Skeletal muscle satellite cell (primary cell): Measurements from ENCODE around the gene APOBEC3G. TPM values are rescaled to one million over a fixed set of nuclear protein-coding genes. Genes with fewer than 3 reads are reported as not detected.
A peak's percentile ranks its signal among the peaks of the same experiment; 100 is the strongest.

Experiments used
- H3K27me3 ChIP-seq: 2 replicates; pipeline ENCODE4 v1.7.0; 2013; ENCODE audit warnings: low read length; ENCODE audit not compliant: control insufficient read depth, insufficient read depth
- H3K36me3 ChIP-seq: 2 replicates; pipeline ENCODE4 v1.7.0; 2013; ENCODE audit warnings: mild to moderate bottlenecking, control low read depth, low read length; ENCODE audit not compliant: insufficient read depth
- H3K4me1 ChIP-seq: 2 replicates; pipeline ENCODE4 v1.7.0; 2013; ENCODE audit warnings: low read length; ENCODE audit not compliant: control insufficient read depth, insufficient read depth
- H3K4me2 ChIP-seq: 2 replicates; pipeline ENCODE4 v1.7.0; 2013; ENCODE audit warnings: mild to moderate bottlenecking, low read length
- H3K4me3 ChIP-seq: 2 replicates; pipeline ENCODE4 v1.7.0; 2013; ENCODE audit warnings: low read length
- H3K9ac ChIP-seq: 2 replicates; pipeline ENCODE4 v1.7.0; 2013; ENCODE audit warnings: mild to moderate bottlenecking, low read depth, low read length, moderate library complexity
- H3K9me3 ChIP-seq: replicated peaks from 2 replicates; pipeline ENCODE4 v1.7.0; 2013; ENCODE audit warnings: mild to moderate bottlenecking, control low read depth, low read length
- small RNA-seq: library from RNA; depleted of rRNA; stranded (forward); fragments of <200 nt; gene quantifications from one replicate; pipeline ENCODE3, GENCODE V24; 2012

APOBEC3G gene

DNA sequence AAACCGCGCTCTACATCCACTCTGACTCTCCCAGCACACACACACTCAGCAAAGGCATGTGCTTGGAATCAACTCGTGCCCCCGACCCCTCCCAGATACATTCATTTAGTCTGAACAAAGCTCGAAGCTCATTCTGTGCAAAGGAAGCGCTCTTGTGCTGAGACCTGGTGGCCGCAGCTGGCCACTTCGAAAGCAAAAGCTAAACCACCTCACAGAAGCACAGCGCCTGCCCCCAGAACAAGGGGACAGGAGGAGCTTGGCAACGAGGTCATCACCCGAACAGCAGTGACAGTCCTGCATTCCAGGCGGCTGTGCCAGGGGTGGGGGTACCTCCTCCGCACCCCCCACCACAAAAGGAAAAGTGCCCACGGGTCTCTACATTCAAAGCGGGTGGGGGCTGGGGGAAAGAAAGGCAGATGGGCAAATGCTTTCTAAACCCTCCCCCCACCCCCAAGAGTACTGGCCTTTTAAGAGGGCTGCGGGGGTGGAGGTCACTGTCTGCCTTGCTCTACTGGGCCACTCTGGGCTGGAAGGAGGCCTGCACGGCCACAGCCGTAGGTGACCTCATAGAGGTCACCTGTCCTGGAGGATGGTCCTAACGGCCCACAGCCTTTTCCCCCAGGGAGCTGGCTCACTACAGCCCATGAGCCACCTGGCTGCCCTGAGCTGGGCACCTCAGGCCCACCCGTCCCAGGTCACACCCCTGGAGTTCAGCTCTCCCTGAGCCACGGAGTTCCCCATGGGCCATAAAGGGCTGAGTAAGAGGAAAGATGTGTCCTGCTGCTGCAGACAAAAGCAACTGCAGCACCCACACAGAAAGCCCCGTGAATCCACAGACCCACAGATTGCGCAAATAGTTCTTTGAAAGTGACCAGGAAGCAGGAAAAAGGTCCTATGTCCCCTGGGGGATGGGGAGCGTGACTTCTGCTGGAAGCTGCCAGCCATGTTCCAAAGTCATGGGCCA, 54.1 kb downstream of the APOBEC3G start:
- peaks cover 6% of the 10 kb centered on the region for H3K27me3 ChIP-seq
- H3K4me2 ChIP-seq, result peak overlapping the region; percentile 25
- no peaks in the 10 kb centered on the region for H3K9me3 ChIP-seq

DNA sequence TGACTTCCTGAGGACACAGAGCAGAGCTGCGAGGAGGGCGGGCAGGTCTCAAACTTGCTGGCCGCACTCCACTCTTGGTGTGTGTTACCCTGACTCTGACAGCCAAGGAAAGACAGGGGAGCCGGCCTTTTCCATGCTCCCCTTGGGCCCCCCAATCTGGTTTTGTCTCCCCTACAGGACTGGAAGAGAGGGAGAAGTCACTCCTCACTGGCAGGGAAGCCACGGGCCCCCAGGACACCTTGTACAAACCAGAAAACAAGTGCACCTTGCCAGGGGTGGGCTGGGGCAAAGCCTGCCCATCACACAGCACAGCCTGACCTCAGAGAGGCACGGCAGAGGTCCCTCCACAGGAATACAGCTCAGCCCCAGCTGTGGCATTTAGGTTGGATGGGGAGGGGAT, 55.2 kb downstream of the APOBEC3G start:
- no peaks in the 10 kb centered on the region for H3K9me3 ChIP-seq
- H3K4me3 ChIP-seq, result no peak overlapping the region
- H3K9ac ChIP-seq, result no peak overlapping the region
- H3K27me3 ChIP-seq, result peaks cover 6% of the 10 kb centered on the region
- H3K36me3 ChIP-seq, result no peaks in the 10 kb centered on the region
- peaks cover 16% of the 10 kb centered on the region for H3K4me1 ChIP-seq
- H3K4me2 ChIP-seq, result no peak overlapping the region

More for the DNA sequence above, 54.1 kb downstream of the APOBEC3G start:
- H3K36me3 ChIP-seq, result no peaks in the 10 kb centered on the region
- H3K4me3 ChIP-seq, result no peak overlapping the region
- H3K4me1 ChIP-seq, result peaks cover 16% of the 10 kb centered on the region
- H3K9ac ChIP-seq, result no peak overlapping the region

DNA sequence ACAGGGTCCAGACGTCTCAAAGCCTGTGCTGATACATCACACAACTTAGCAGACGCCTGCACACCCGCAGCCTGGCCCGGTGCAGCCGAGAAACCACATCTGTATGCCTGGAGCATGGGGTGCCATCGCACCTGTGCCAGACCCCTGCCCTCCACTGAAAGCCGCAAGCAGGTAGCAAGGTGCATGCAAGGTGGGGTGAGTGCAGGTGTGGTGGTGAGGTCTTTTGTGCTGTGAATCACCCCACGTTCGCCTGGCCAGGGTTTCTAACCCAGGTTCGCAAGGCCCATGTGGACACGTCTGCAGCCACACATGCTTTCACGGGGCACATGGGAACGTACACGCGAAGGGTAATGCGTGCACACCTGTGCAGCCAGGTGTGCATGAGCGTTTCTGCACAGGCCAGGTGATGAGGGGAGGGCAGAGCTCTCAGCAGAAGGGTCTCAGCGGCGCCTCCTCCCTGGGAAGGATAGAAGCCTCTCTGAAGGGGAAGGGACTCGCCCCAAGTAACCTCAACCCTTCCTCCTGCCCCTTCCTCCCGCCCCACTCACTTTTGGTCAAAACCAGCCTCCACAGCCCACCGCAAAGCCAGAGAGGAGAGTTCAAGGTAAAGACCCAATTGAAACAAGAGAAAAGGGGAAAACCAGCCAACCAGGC, 55.9 kb downstream of the APOBEC3G start:
- Histone ChIP-seq H3K4me2 (no peak overlapping the region), H3K36me3 (no peaks in the 10 kb centered on the region)

DNA sequence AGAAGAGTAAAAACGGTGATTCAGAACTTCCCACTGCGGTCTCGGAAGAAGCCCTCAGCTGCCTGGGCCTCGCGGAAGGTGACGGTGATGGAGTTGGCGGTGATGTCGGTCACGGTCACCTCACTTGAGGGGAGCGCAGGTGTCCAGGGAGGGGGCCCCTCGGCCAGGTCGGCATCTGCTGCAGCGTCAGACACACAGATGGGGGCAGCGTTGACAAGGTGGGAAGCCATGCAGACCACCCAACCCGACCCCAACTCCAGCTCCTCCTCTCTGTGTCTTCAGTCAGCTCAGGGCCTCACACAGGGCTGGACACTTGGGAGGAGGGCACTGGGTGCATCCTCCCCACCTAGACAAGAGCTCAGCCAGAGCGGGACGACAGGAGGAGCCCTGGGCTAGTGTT, 56.8 kb downstream of the APOBEC3G start:
- Histone ChIP-seq H3K9me3 (no peaks in the 10 kb centered on the region), H3K4me2 (no peak overlapping the region), H3K36me3 (no peaks in the 10 kb centered on the region), H3K27me3 (peaks cover 3% of the 10 kb centered on the region), H3K4me3 (no peak overlapping the region), H3K9ac (no peak overlapping the region), H3K4me1 (peaks cover 16% of the 10 kb centered on the region)

More for the DNA sequence above, 55.9 kb downstream of the APOBEC3G start:
- Histone ChIP-seq H3K4me1 (peaks cover 16% of the 10 kb centered on the region), H3K27me3 (peaks cover 6% of the 10 kb centered on the region), H3K9ac (no peak overlapping the region), H3K4me3 (no peak overlapping the region), H3K9me3 (no peaks in the 10 kb centered on the region)

DNA sequence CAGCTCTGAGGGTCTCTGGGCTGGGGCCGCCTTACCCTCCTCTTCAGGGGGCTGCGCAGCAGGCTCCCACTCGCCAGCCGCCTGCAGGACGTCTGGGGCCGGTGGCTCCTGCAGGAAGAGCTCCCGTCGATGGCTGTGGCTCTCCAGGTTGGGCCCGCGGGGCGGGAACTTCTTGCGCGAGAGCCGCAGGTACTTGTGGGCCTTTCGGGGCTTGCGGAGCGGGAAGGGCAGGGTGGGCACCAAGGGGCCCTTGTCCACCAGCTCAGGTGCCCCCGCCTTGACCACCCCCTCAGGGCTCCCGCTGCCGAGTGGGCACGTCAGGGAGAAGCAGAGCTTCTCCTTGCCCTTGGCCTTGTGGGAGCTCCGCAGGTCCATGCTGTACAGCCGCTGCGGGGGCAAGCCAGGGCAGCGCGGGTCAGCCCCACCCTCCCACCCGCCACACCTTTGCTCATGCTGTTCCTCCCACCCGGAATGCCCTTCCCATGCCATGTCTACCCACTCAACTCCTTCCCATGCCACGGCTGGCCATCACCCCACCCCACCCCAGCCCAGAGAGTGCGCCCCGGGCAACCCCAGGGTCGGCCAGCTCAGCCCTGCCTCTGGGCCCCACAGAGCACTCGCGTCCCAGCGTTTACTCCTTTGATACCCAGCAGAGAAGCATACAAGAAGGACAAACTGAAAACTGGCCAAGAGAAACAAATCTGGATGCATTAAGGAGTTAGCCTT, 57.5 kb downstream of the APOBEC3G start:
- Histone ChIP-seq H3K9ac (no peak overlapping the region), H3K27me3 (peaks cover 3% of the 10 kb centered on the region), H3K36me3 (no peaks in the 10 kb centered on the region), H3K4me1 (peaks cover 16% of the 10 kb centered on the region), H3K9me3 (no peaks in the 10 kb centered on the region), H3K4me2 (no peak overlapping the region), H3K4me3 (no peak overlapping the region)

DNA sequence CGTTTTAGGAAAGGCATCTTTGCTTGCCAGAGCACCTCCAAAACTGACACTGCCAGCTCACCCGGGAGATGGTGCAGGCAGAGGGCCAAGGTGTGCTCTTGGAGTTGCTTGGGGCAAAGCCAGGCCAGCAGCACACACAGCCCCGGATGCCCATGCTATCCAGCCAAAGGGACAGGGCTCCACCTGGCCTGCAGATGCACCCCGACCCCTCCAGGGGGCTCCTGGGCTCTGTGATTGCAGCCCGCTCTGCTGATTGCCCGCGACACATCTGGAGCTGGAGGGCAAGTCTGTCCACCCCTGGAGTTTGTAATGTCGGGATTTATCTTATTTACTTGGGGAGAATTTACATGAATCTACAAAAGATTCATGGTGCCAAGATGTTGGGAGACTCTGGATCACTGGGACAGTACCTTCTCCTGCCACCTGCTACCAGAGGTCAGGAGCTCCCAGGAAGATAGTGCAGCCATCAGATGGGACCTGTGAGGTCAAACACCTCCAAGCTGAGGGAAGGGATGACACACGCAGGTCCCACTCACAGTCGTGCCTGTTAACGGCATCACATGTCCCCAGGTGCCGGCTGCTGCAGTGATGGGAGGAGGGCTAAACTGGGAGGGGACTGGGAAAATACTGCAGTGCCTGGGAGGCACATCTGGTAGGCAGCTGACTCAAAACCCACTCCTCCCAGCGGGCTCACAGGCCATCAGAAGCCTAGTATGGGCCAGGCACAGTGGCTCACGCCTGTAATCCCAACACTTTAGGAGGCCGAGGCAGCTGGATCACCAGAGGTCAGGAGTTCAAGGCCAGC, 58.2 kb downstream of the APOBEC3G start:
- Histone ChIP-seq H3K4me2 (no peak overlapping the region), H3K36me3 (no peaks in the 10 kb centered on the region), H3K27me3 (no peaks in the 10 kb centered on the region), H3K9ac (no peak overlapping the region), H3K9me3 (no peaks in the 10 kb centered on the region), H3K4me1 (peaks cover 16% of the 10 kb centered on the region), H3K4me3 (no peak overlapping the region)

DNA sequence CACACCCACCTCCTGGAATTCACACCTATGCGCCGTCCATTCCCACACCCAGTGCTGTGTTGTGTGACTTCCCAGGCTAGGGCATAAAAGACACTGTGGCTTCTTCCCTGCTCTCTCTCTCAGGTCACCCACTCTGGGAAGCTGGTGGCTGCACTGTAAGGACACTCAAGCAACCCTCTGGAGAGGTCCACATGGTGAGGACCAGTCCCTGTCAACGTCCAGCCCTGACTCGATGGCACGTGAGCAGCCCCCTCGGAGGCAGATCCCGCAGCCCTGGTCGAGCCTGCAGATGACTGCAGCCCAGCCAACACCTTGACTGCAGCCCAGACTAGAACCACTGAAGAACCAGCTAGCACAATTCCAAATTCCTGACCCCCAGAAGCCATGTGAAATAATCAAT, 59.2 kb downstream of the APOBEC3G start:
- H3K36me3 ChIP-seq, result no peaks in the 10 kb centered on the region

More for the DNA sequence above, 59.2 kb downstream of the APOBEC3G start:
- Histone ChIP-seq H3K9ac (no peak overlapping the region), H3K27me3 (no peaks in the 10 kb centered on the region), H3K4me1 (peaks cover 6% of the 10 kb centered on the region), H3K9me3 (no peaks in the 10 kb centered on the region), H3K4me2 (no peak overlapping the region), H3K4me3 (no peak overlapping the region)

Small RNA genes lying within 50 kb of the gene (small RNA-seq; reads per million reads assigned to genes)
- gene AL022318.2 (not detected), gene COX5BP7 (not detected)
